ENCODE results near the gene MORN4.
"Not testable (repeated sequence)": the region's sequence is repeated elsewhere in the genome, so short reads cannot be mapped to it uniquely, and the experiment has no call there.

MORN4 gene

GRCh38 chr10:97632949-97633884 lies at the start of gene MORN4:
TSS of gene MORN4 (minus strand) at chr10:97633500. CDS start at chr10:97619653, 13,847 bp downstream.
- peak; percentile 75 for DNase-seq

- no peak for DNase-seq
Observed at GRCh38 chr10:97682042-97682441, 48.7 kb upstream of the MORN4 start.

GRCh38 chr10:97679594-97679993 lies 46.3 kb upstream of the MORN4 start:
- DNase-seq = no peak

- peak; percentile 26 for DNase-seq
Observed at GRCh38 chr10:97676770-97677581, 43.7 kb upstream of the MORN4 start.

- DNase-seq = no peak
Observed at GRCh38 chr10:97675222-97675621, 41.9 kb upstream of the MORN4 start.

- DNase-seq = no peak
Observed at GRCh38 chr10:97673736-97674525, 40.6 kb upstream of the MORN4 start.

- no peak for DNase-seq
Observed at GRCh38 chr10:97669571-97669970, 36.3 kb upstream of the MORN4 start.

- no peak for DNase-seq
Observed at GRCh38 chr10:97667463-97667862, 34.2 kb upstream of the MORN4 start.

- DNase-seq = no peak
Observed at GRCh38 chr10:97666992-97667391, 33.7 kb upstream of the MORN4 start.

GRCh38 chr10:97664282-97664850 lies 31.1 kb upstream of the MORN4 start:
- DNase-seq = no peak

- DNase-seq = no peak
Observed at GRCh38 chr10:97659589-97659988, 26.3 kb upstream of the MORN4 start.

- DNase-seq = no peak
Observed at GRCh38 chr10:97656777-97657176, 23.5 kb upstream of the MORN4 start.

GRCh38 chr10:97651773-97652172 lies 18.5 kb upstream of the MORN4 start:
- DNase-seq = no peak

- no peak for DNase-seq
Observed at GRCh38 chr10:97650726-97651125, 17.4 kb upstream of the MORN4 start.

- DNase-seq = not testable (repeated sequence)
Observed at GRCh38 chr10:97649405-97649750, 16.1 kb upstream of the MORN4 start.

- no peak for DNase-seq
Observed at GRCh38 chr10:97648562-97649404, 15.5 kb upstream of the MORN4 start.

- DNase-seq = no peak
Observed at GRCh38 chr10:97647556-97647955, 14.3 kb upstream of the MORN4 start.

GRCh38 chr10:97644936-97645335 lies 11.6 kb upstream of the MORN4 start:
- no peak for DNase-seq

- DNase-seq = no peak
Observed at GRCh38 chr10:97643441-97643985, 10.2 kb upstream of the MORN4 start.

GRCh38 chr10:97642471-97643159 lies 9.3 kb upstream of the MORN4 start:
- DNase-seq = not testable (repeated sequence)
